OCI-LY3 (cell line): ENCODE results near the gene ERBB4.

Source experiments
- EZH2phosphoT487 ChIP-seq: fragments of 200-600 bp; shearing (Covaris generic); IDR thresholded peaks from 2 replicates; pipeline ENCODE4 v1.6.1; 2018; ENCODE audit warnings: antibody characterized with exemption, mixed run types, low read depth
- TF ChIP-seq, protein P1 (sequence below): fragments of 200-600, 300-600 bp; sonication (generic); IDR thresholded peaks from 2 replicates; pipeline ENCODE4 v1.5.1; 2014; ENCODE audit warnings: antibody characterized with exemption, low read length, low read depth

DNA sequence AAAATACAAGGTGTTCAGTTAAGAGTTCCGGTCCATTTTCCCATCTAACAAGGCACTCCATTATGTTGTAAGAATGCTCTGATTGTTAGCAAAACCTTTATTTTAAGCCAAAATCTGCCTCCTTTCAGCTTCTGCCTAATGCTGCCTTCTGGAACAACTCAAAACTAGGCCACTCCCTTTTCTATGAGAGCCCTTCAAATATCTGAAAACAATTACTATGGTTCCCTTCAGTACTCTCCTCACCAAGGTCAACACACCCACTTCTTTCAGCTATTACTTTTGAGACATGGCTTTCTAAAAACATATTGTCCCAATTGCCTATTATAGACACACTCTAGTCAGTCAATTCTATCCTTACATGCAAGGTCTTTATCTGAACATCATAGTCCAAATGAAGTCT lies 429.4 kb downstream of the ERBB4 start:
- TF ChIP-seq, protein P1, sequence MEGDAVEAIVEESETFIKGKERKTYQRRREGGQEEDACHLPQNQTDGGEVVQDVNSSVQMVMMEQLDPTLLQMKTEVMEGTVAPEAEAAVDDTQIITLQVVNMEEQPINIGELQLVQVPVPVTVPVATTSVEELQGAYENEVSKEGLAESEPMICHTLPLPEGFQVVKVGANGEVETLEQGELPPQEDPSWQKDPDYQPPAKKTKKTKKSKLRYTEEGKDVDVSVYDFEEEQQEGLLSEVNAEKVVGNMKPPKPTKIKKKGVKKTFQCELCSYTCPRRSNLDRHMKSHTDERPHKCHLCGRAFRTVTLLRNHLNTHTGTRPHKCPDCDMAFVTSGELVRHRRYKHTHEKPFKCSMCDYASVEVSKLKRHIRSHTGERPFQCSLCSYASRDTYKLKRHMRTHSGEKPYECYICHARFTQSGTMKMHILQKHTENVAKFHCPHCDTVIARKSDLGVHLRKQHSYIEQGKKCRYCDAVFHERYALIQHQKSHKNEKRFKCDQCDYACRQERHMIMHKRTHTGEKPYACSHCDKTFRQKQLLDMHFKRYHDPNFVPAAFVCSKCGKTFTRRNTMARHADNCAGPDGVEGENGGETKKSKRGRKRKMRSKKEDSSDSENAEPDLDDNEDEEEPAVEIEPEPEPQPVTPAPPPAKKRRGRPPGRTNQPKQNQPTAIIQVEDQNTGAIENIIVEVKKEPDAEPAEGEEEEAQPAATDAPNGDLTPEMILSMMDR = no peak
- no peak for TF ChIP-seq EZH2phosphoT487
